Measurements from ENCODE around the gene TAS1R2. TPM values are rescaled to one million over a fixed set of nuclear protein-coding genes. Genes with fewer than 3 reads are reported as not detected.
"Not testable (repeated sequence)": the region's sequence is repeated elsewhere in the genome, so short reads cannot be mapped to it uniquely, and the experiment has no call there.

TAS1R2 gene
- total RNA-seq, 2 donors from 2014 or later: not detected

GRCh38 chr1:18893120-18893519, 33.7 kb upstream of the TAS1R2 start:
- ATAC-seq (no peak), DNase-seq (no peak)
- intact Hi-C loops (cut with DNase I): no loop called here
- Histone ChIP-seq H3K4me1 (peaks cover 8% of the 10 kb centered on the region), H3K36me3 (replicated peaks in 1 of 2; ENCODE audit: insufficient read depth in 1 of 2, low read depth in 2 of 2) (no peaks in the 10 kb centered on the region), H3K27me3 (no peaks in the 10 kb centered on the region), H3K27ac (no peak overlapping the region), H3K9me3 (no peaks in the 10 kb centered on the region), H3K4me3 (no peak overlapping the region)
- 81 to 93% methylated on average over 7 of the region's 7 CpGs for WGBS, 2 donors
- TF ChIP-seq CTCF (IDR thresholded peaks at IDR 0.05) (no peak), POLR2A (IDR thresholded peaks at IDR 0.05) (no peak)

- DNase-seq; H3K36me3 ChIP-seq (replicated peaks in 1 of 2; ENCODE audit: insufficient read depth in 1 of 2, low read depth in 2 of 2); H3K4me1 ChIP-seq; ATAC-seq; H3K4me3 ChIP-seq; H3K27me3 ChIP-seq; intact Hi-C loops (cut with DNase I); H3K27ac ChIP-seq; H3K9me3 ChIP-seq: not testable (repeated sequence)
- WGBS, 2 donors: 92 to 95% methylated on average over 7 of the region's 7 CpGs
Measured at GRCh38 chr1:18891858-18892257, 32.4 kb upstream of the TAS1R2 start.

GRCh38 chr1:18891426-18891780, 31.9 kb upstream of the TAS1R2 start:
- H3K4me3 ChIP-seq: no peak overlapping the region
- peaks cover 8% of the 10 kb centered on the region for H3K4me1 ChIP-seq
- TF ChIP-seq CTCF (IDR thresholded peaks at IDR 0.05) (no peak), POLR2A (IDR thresholded peaks at IDR 0.05) (no peak)
- H3K27me3 ChIP-seq: no peaks in the 10 kb centered on the region
- ATAC-seq: no peak
- 89 to 90% methylated on average over 7 of the region's 7 CpGs for WGBS, 2 donors
- H3K27ac ChIP-seq: peak overlapping the region in 1 of 4 donors; percentile 62
- H3K36me3 ChIP-seq (replicated peaks in 1 of 2; ENCODE audit: insufficient read depth in 1 of 2, low read depth in 2 of 2): no peaks in the 10 kb centered on the region
- intact Hi-C loops (cut with DNase I): no loop called here
- DNase-seq: no peak
- H3K9me3 ChIP-seq: no peaks in the 10 kb centered on the region

GRCh38 chr1:18890706-18891425, 31.4 kb upstream of the TAS1R2 start:
- intact Hi-C loops (cut with DNase I): no loop called here
- Histone ChIP-seq H3K27ac (peak overlapping the region in 1 of 4 donors; percentile 62), H3K9me3 (no peaks in the 10 kb centered on the region), H3K36me3 (replicated peaks in 1 of 2; ENCODE audit: insufficient read depth in 1 of 2, low read depth in 2 of 2) (no peaks in the 10 kb centered on the region), H3K4me1 (peaks cover 8% of the 10 kb centered on the region), H3K27me3 (no peaks in the 10 kb centered on the region), H3K4me3 (no peak overlapping the region)
- no peak for TF ChIP-seq POLR2A (IDR thresholded peaks at IDR 0.05)
- TF ChIP-seq CTCF (IDR thresholded peaks at IDR 0.05): no peak
- peak; percentile 28 for ATAC-seq
- peak in 2 of 4 donors; percentile 27 to 52 for DNase-seq
- 50 to 62% methylated on average over 6 of the region's 6 CpGs for WGBS, 2 donors

- TF ChIP-seq CTCF (IDR thresholded peaks at IDR 0.05) (no peak), POLR2A (IDR thresholded peaks at IDR 0.05) (no peak)
- Histone ChIP-seq H3K4me1 (peaks cover 10% of the 10 kb centered on the region), H3K36me3 (replicated peaks in 1 of 2; ENCODE audit: insufficient read depth in 1 of 2, low read depth in 2 of 2) (no peaks in the 10 kb centered on the region), H3K27ac (no peak overlapping the region), H3K4me3 (no peak overlapping the region), H3K27me3 (no peaks in the 10 kb centered on the region), H3K9me3 (no peaks in the 10 kb centered on the region)
- WGBS, 2 donors: 100% methylated on average over 1 of the region's 1 CpG
- DNase-seq (no peak), ATAC-seq (no peak)
- intact Hi-C loops (cut with DNase I): loop anchor here (10.0 kb wide), 1 partner anchor 209 kb away; no protein-coding TSS in a partner anchor
Measured at GRCh38 chr1:18886003-18886335, 26.5 kb upstream of the TAS1R2 start.
